NCI-H1105 treated with DMSO at 0.1 percent for 48 hours (cell line): ENCODE results near the gene FSTL4.
A peak's percentile ranks its signal among the peaks of the same experiment; 100 is the strongest.

Experiments
- DNase-seq: peaks from one replicate; lab custom pipeline; 2025; lab: John Stamatoyannopoulos, UW

FSTL4 gene

DNA sequence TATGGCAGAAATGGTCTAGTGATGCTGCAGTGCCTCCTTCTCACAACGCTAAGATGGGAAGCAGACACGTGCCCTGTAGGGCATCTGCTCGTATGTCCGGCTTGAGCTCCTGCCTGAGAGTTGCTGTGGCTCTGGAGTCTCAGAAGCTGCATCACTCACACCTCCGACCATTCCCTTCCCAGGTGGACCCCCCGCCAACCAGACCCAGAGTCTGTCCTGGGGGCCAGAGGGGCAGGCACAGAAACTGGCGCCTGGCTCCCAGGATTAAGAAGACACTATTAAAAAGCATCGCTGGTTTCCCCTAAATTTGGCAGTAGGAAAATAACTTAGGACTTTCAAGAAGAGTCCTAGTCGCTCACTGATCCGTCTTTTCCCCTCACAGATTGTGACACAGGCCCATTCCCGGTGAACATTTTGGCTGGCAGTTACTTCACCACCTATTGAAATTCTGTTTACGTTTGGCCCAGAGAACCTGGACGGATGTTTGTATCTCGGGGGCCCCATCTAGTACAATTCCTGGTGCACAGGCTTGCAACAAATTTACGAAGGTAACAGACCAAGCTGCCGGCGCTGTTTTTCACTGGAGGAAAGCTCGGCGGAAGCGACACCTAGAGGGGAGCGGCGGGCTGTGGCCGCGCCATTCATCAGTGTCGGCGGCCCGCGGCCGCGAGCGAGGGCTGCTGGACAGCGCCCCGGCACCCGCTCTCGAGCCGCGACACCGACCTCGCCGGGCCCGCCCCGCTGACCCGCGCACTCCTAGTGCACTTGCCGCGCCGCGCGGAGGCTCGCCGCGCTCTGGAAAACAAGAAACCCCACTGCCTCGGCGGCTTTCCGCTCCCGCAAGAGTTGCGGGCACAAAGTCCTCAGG lies 1.6 kb downstream of the FSTL4 start:
- DNase-seq: peak; percentile 25

DNA sequence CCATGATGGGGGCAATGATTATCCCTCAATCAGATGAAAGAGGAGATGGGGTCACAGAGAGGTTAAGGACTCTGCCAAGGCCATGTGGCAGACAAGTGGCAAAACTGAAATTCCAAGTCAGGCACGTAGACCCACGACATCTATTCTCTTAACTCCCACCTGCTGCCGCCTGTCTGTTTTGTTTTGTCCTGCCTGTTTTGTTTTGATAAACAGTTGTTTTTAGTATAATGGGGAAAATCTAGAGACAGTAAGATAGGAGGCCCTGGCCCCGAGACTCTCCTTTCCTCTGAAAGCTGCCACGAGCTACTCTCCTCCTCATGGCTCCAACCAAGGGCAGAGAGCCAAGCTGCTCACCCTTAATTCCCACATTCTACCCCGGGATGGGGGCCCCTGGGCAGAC lies 4.9 kb downstream of the FSTL4 start:
- no peak for DNase-seq

DNA sequence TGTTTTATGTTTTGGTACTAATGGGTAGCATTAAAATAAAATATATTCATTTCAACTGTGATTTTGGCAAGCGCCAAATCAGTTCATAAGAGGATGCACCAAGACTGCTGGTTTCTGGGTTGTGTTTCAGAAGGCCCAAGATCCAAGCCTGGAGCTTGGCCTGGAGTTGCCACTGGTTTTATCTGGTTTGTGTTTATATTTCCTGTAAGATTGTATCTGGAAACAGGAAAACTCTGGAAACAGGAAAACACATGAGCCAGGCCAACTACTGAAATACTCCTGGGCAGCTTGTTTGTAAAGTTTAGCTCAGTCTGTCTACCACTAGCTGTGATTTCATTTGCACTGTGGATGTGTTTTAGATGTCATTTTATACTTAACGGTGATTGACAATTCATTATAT lies 5.5 kb downstream of the FSTL4 start:
- no peak for DNase-seq

DNA sequence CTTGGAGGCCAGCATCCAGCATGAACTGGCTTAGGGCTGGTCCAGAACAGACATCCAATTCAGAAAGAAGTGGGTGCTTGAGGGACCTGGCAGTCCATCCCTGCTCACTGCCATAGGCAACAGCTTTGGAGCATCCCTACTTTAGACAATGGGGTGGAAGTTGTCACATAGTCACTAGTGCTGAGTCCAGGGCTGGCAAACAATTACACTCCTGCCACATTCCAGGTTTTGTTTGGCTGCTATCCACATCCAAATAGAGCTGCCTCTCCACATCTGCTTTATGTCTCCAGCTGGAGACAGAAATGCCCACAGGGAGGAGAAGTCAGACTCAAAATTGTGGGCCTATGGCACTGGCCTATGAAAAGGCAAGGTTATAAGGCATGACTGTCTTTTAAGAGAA lies 7.0 kb downstream of the FSTL4 start:
- no peak for DNase-seq

DNA sequence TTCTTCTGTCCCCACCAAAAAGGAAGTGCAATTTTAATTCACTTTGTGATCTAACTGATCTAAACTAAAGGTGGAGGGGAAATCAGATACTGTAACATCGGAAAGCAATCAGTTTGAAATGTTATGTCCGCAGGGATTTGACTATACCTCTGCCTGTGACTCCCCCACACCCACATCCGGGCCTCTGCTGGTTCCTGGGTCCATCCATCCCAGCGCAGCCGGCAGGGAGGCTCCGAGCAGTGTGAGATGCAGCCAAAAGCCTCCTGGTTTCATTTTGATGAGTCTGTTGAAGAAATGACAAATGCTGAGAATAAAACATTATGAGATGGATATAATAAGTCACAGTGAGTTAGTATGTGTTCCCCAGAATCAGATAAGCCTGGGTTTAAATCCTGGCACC lies 8.6 kb downstream of the FSTL4 start:
- DNase-seq: no peak

DNA sequence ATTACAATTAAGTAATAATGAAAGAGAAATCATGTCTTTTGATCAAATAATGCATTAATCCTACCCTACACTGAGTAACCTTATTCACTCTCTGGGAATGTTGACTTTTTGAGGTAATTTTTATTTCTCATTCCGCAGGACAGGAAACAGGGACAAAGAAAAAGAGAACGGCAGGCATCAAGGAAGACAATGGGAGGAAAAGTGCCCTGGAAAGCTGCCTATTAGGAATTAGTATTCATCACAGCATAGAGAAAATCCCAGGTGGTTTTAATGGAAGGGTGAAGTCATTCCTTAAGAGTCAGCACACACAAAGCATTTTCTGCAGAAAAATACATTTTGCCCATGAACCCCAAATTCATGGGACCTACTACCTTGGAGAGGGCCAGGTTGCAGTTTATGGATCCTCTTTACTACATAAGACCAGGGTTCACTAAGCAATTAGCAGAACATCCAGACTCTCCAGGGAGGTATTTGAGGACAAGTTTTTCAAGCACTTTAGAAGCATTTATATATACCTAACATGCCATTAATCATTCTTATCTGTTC lies 9.4 kb downstream of the FSTL4 start:
- no peak for DNase-seq

DNA sequence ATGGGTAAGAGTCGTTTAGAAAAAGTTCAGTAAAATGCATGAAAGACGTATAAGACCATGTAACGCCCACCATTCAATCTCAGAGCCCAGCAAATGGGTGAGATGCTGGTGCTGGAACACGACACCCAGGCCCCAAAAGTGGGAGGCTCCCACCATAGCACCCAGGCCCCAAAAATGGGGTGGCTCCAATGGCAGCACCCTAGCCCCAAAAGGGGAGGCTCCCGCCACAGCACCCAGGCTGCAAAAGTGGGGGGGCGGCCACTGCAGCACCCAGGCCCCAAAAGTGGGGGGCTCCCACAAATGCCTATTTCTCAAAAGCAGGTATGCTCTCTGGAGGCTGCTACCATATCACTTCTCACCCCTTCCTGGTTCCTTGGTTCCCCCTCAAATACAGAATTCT lies 12.7 kb downstream of the FSTL4 start:
- DNase-seq: no peak

DNA sequence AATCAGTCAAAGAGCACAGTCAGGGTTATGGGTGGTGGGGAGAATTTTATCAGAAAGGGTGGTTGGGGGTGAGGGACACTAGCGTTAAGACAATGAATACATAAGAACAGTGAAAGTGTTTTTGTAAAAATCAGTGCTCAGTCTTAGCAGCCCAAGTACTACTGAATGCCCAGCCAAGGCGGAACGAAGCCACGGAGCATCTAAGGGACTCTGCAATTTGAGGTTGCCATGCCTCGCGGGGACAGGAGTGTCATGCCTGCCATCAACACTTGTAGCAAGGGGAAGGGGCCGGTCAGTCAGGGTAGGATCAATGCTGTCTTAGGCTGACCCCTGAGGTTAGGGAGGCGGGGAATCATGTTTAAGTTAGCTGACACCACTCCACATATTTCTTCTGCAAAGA lies 13.3 kb downstream of the FSTL4 start:
- no peak for DNase-seq

DNA sequence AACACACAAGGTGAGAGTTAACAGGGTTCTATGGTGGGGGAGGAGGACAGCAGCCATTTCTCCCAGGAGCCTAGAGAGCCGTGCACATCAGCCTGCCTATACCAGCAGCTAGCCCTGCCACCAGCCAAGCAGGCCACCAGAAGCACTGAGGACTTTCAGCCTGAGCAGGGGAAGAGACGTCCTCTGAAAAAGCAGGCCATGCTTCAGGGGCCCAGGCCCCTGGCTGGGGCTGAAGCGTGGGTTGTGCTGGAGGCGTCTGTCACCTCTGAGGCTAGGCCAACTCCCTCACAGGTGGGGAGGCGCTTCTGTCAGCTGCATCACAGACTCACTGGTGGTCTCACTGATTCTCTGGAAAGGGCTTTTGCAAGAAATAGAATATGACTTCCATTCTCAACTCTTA lies 16.3 kb downstream of the FSTL4 start:
- no peak for DNase-seq

DNA sequence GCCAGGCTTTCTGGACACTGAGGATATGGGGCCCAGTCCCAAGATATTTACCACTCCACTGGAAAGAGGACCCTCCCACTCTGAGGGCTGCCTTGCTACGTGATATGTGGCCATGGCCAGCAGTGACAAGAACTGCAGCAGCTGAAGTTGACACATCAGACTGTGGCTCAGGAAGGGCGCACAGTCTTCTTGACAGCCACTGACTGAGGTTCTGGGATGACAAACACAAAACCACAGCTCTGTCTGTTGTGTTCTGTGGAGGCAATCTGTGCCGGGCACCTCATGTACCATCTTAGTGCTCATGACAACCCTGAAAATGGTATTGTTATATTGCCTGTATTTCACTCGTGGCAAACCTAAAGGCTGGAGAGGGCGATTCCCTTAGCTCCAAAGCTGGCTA lies 16.9 kb downstream of the FSTL4 start:
- DNase-seq: no peak

DNA sequence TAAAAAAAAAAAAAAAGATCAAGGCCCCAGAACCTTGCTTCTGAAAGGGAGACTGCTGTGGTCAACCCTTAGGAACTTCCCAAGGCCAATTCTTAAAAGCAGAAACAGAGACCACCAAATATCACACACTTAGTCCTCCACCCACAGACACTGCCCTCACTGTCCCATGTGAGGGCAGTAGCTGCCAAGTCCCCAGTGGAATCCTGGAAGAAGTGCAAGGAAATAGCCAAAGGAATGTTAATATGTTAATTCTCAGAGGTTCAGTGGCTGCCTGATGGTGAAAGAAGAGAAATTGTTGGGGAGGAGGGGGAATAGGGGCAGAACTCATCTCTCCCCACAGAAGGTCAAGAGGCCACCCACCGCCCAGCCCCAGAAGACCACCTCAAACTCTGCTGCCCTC lies 23.1 kb downstream of the FSTL4 start:
- DNase-seq: no peak

DNA sequence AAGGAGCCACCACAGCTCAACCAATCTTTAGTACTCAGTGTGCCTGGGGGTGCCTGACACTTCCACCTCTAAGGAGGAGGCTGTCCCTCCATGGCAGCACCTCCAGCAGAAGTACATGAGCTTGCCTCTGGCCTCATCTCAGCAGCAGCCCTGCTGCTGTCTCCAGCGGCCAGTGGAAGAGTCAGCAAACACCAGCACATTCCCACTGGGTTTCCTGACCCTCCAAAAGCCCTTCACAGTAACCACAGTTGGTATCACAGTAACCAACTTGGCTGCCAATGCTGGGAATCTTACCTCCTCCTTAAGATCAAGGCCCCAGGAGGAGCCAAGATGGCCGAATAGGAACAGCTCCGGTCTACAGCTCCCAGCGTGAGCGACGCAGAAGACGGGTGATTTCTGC lies 29.4 kb downstream of the FSTL4 start:
- no peak for DNase-seq

DNA sequence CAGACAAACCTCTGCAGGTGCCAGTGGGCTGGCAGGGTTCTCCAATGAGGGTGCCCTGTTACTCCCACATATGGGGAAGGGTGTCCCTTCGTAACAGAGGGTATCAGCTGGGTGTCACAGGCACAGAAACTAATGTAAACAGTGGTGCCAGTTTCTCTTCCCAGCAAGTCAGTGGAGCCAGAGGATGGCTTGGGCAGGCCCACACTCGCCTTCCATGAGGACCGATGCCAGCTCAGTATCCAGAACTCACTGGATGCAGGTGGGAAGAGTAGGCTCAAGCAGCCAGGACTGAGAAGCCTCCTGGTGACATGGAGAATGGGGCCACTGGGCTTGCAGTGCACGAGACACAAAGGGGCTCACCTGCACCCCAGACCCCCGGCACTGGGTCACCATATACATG lies 30.4 kb downstream of the FSTL4 start:
- DNase-seq: peak; percentile 48

DNA sequence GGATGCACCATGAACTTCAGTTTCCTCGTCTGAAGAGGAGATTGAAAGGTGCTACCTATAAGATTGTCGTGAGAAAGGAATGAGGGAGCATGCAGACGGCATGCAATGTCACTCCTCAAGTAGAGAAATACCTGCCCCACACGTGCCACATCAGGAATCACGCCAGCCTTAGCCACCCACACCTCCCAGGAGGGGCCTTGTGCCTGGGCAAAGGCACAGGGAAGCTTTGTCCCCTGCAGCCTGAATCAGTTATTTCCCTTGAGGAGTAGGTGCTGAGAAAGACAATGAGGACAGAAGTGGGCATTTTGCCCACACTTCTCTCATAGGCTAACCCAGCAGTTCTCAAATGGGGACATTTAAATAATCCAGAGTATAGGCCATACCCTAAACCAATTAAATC lies 31.0 kb downstream of the FSTL4 start:
- DNase-seq: peak; percentile 7

DNA sequence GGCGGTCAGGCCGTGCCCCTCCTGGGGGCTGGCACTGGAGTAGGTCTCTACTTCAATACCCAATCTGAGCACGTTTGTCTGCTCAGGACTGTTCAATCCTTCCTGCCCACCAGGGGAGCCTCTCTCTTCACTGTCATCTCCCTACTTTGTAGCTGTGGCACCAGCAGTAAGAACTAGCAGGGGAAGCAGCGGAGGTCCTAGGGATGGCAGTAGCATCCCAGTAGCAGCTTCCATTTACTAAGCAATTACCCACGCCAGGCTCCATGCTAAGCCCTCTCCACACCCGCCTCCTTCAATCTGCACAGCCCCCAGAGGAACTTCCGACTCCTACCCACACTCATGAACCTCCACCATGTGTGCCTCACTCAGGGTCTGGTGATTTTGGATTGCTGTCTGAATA lies 31.7 kb downstream of the FSTL4 start:
- no peak for DNase-seq

DNA sequence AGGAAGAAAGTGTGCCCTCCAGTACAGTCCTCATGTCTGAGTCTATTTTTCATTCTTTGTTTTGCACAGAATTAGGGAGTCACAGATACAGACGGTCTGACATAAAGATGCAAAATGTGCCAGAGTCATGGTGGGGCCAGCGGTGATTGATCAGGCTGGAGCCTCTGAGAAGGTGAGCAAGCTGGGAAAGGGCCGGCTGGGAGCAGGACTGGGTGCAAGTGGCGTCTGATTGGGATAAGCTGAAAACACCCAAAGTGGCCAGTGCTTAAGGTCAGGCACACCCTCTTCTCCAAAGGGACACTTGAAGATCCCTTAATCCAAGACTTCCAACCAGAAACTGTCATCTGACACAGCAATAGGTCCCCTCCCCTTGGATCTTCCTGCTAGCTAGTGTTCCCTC lies 32.6 kb downstream of the FSTL4 start:
- DNase-seq: no peak

DNA sequence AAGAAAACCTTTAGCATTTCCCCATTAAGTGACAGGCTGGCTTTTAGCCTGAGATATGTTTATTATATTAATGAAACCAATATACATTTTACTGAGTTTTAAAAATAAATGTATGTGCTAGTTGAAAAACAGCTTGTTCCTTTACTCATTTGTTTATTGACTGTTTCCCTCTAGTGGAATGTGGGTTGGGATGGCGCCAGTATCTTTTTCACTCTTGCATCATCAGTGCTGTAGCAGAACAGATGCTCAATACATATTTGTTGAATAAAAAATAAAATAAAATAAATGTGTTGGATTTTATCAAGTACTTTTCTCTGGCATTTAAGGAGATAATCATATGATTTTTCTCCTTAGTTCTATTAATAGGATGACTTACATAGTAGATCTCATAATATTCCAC lies 43.0 kb downstream of the FSTL4 start:
- DNase-seq: no peak

DNA sequence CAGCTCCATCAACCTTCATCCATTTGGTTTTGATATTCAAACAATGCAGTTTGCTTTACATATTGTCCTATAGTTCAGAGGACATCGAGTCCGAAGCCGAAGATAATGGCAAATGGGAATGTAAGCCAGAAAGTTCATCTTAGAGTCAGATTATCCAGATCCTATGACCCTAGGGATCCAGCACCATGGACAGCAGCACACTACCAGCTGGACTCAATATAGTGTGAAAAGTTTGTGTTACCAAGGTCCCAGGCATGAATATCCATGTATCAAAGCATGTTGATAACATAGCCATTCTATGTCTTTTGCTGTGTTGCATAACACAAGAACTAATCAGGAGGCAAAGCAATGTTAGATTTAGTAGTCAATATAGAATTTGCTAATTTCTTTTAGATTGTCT lies 46.3 kb downstream of the FSTL4 start:
- DNase-seq: no peak

DNA sequence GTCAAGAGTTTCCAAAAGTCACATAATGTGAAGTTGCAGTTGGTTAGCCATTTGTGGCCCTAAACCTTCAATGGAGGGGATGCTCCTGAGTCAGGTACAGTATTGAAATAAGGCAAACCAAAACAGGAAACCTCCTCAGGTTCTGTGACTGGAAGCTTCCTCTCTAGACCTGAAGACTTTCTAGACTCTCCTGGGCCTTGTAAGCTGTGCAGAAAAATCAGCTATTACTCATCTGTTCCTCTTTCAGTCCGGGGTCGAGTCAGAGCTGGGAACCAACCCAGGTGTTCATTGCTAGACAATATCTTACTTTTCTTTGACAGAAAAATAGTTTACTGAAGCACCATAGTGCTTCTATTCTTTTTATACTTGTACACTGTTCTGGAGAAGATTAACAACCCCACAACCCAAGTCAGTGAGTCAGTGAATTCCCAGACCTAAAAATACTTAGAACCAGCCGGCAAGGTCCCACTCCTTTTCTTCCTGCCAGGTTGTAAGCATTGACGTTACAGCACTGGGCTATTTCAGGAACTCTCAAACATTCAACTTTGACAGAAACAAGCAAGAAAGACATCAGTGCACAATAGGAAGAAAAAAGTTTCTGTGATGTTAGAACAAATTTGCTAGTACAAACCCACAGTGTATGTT lies 47.3 kb downstream of the FSTL4 start:
- DNase-seq: no peak

DNA sequence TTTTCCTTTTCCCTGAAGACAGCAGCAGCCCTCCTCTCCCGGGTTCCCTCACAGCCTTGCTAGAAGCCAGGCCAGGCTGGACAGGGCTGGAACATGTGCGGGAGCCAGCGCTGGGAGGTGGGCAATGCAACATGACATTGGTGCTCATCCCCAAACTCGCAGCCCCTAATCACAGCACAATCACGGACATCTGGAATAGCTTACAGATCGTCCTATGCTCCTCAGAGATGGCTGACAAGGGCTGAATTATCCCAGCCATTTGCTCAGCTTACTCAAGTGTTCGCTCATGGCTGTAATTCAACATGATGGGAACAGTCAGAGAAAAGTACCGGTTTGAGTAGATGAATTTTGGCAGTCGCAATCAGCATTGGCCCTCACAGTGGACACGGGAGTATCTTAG lies 49.8 kb downstream of the FSTL4 start:
- no peak for DNase-seq

DNA sequence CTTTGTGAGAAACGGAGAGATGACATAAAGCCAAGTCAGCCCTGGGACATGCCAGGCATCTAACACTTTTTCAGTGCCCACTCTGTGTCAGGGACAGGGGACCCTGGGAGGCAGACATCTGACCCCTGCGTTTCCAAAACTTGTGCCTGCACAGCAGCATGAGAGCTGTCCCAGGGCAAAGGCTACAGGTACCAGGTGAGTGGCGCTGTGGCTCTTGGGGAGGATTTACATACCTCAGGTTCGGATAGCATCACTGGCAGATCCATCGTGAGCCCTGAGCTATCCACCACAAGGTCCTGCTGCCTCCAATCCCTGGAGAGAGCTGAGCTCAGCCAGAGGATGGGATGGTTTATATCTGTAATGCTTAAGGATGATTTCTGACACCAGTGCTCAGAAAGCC lies 52.4 kb downstream of the FSTL4 start:
- no peak for DNase-seq

DNA sequence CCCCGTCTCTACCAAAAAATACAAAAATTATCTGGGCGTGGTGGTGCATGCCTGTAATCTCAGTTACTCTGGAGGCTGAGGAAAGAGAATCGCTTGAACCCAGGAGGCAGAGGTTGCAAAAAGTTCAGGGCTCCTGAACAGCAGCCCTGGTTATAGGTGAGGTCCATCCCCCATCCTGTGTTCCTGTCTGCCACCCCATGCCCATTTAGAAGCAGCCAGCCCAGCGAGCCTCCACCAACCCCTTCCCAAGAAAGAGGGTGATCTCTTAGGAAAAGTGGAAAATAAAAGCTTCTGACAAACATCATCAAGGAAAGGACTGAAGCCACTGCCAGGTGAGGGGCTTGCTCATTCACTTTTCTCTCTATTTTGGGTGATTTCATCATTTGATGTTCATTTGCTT lies 55.8 kb downstream of the FSTL4 start:
- DNase-seq: no peak

DNA sequence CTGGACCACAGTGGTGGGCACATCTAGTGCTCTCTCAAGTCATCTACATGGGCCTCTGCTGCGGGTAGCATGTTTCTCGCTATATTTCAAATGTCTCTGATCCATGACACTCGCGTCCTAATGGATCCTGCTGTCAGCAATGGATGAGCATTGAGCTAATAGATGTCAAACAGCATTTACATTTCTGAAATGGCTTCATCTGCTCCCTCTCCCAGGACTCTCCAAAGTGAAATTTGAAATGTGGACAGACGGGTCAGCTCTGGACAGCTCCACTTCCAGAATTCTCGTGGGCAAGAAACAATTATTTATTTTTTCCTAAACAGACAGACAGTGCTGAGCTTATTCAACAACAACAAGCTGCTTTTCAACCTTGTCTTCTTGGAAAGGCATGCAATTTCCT lies 58.1 kb downstream of the FSTL4 start:
- DNase-seq: no peak
